GM23338 (cell line): ENCODE measurements around the gene CIROP. TPM values are rescaled to one million over a fixed set of nuclear protein-coding genes. Genes with fewer than 3 reads are reported as not detected.
A peak's percentile ranks its signal among the peaks of the same experiment; 100 is the strongest.

Experiments
- ATAC-seq: fragments of 200-7000 bp; cut with Tn5 transposase; 3 replicates; pipeline ENCODE4 v1.9.1; 2020
- DNase-seq: peaks from one replicate; pipeline ENCODE4 v3.0.0-alpha.2; 2015; ENCODE audit warnings: low spot score
- H2AFZ ChIP-seq: fragments of 200-600 bp; sonication (generic); 2 replicates; pipeline ENCODE4 v1.8.0; 2016; ENCODE audit warnings: antibody characterized with exemption, mild to moderate bottlenecking, moderate library complexity
- H3F3A ChIP-seq: fragments of 200-600 bp; sonication (generic); replicated peaks from 2 replicates; pipeline ENCODE4 v1.8.0; 2017; ENCODE audit warnings: antibody characterized with exemption, mixed run types, low read depth
- H3K27ac ChIP-seq: fragments of 200-600 bp; sonication (generic); 2 replicates; pipeline ENCODE4 v1.6.1; 2016; ENCODE audit warnings: low read depth
- H3K27me3 ChIP-seq: fragments of 200-600 bp; sonication (generic); 2 replicates; pipeline ENCODE4 v1.8.0; 2016; ENCODE audit warnings: mild to moderate bottlenecking, mixed run types, moderate library complexity; ENCODE audit not compliant: insufficient read depth
- H3K36me3 ChIP-seq: fragments of 200-600 bp; sonication (generic); 2 replicates; pipeline ENCODE4 v1.8.0; 2016; ENCODE audit warnings: mild to moderate bottlenecking; ENCODE audit not compliant: insufficient read depth
- H3K4me1 ChIP-seq: fragments of 200-600 bp; sonication (generic); 2 replicates; pipeline ENCODE4 v1.8.0; 2016; ENCODE audit warnings: mild to moderate bottlenecking, moderate library complexity; ENCODE audit not compliant: insufficient read depth
- H3K4me2 ChIP-seq: fragments of 200-600 bp; sonication (generic); 2 replicates; pipeline ENCODE4 v1.7.1; 2017; ENCODE audit warnings: mixed run types
- H3K4me3 ChIP-seq: fragments of 200-600 bp; sonication (generic); 2 replicates; pipeline ENCODE4 v1.6.1; 2016; ENCODE audit warnings: mixed run types
- H3K79me2 ChIP-seq: fragments of 200-600 bp; sonication (generic); replicated peaks from 2 replicates; pipeline ENCODE4 v1.8.0; 2017; ENCODE audit warnings: mild to moderate bottlenecking; ENCODE audit not compliant: insufficient read depth
- H3K9me2 ChIP-seq: fragments of 200-600 bp; sonication (generic); 2 replicates; pipeline ENCODE4 v1.8.0; 2017; ENCODE audit not compliant: insufficient read depth
- H4K20me1 ChIP-seq: fragments of 200-600 bp; sonication (generic); replicated peaks from 2 replicates; pipeline ENCODE4 v1.8.0; 2017; ENCODE audit warnings: mild to moderate bottlenecking; ENCODE audit not compliant: insufficient read depth
- H3K27ac Mint-ChIP-seq: 2 replicates; pipeline ENCODE4 v1.8.0; 2020; ENCODE audit warnings: inconsistent platforms, mild to moderate bottlenecking, moderate library complexity, mixed read lengths
- H3K27me3 Mint-ChIP-seq: 3 replicates; pipeline ENCODE4 v1.8.0; 2022; ENCODE audit warnings: low read depth, mild to moderate bottlenecking, moderate library complexity, mixed read lengths, inconsistent platforms; ENCODE audit not compliant: insufficient read depth, poor library complexity
- H3K36me3 Mint-ChIP-seq: 3 replicates; pipeline ENCODE4 v1.8.0; 2021; ENCODE audit warnings: low read depth, mild to moderate bottlenecking, inconsistent platforms, moderate library complexity, mixed read lengths
- H3K4me1 Mint-ChIP-seq: 3 replicates; pipeline ENCODE4 v1.8.0; 2020; ENCODE audit warnings: mild to moderate bottlenecking, inconsistent platforms, mixed read lengths
- H3K4me3 Mint-ChIP-seq: 3 replicates; pipeline ENCODE4 v1.8.0; 2021; ENCODE audit warnings: moderate library complexity, mild to moderate bottlenecking, inconsistent platforms, mixed read lengths
- H3K9me3 Mint-ChIP-seq: 3 replicates; pipeline ENCODE4 v1.8.0; 2020; ENCODE audit warnings: moderate library complexity, mild to moderate bottlenecking, inconsistent platforms, mixed read lengths
- CREB1 ChIP-seq: fragments of 250-450 bp; sonication (Bioruptor Pico); IDR thresholded peaks from 2 replicates; pipeline ENCODE4 v1.5.0; 2020; ENCODE audit warnings: low read depth, mild to moderate bottlenecking, moderate library complexity
- EZH2 ChIP-seq: fragments of 200-600 bp; sonication (generic); IDR thresholded peaks from one replicate; pipeline ENCODE4 v1.8.0; 2017; ENCODE audit warnings: antibody characterized with exemption, mild to moderate bottlenecking, low read depth; ENCODE audit not compliant: unreplicated experiment
- EZH2phosphoT487 ChIP-seq: fragments of 200-600 bp; sonication (generic); IDR thresholded peaks from one replicate; pipeline ENCODE4 v1.8.1; 2018; ENCODE audit warnings: antibody characterized with exemption; ENCODE audit not compliant: unreplicated experiment
- JUNB ChIP-seq: IDR thresholded peaks from one replicate; pipeline ENCODE4 v1.6.1; 2016; ENCODE audit warnings: antibody characterized with exemption; ENCODE audit not compliant: unreplicated experiment
- NANOG ChIP-seq: IDR thresholded peaks from 2 replicates; pipeline ENCODE4 v1.6.1; 2016; ENCODE audit warnings: antibody characterized with exemption, borderline replicate concordance
- POLR2AphosphoS5 ChIP-seq: IDR thresholded peaks from 2 replicates; pipeline ENCODE4 v1.6.1; 2016; ENCODE audit warnings: antibody characterized with exemption, low read depth
- STAT1 ChIP-seq: IDR thresholded peaks from one replicate; pipeline ENCODE4 v1.6.1; 2016; ENCODE audit warnings: antibody characterized with exemption; ENCODE audit not compliant: unreplicated experiment
- ZNF114 ChIP-seq: fragments of 250-450 bp; sonication (Bioruptor Pico); IDR thresholded peaks from 2 replicates; pipeline ENCODE4 v1.5.0; 2020; ENCODE audit warnings: mild to moderate bottlenecking, moderate library complexity
- ZNF331 ChIP-seq: fragments of 250-450 bp; sonication (Bioruptor Pico); IDR thresholded peaks from 2 replicates; pipeline ENCODE4 v1.5.0; 2020; ENCODE audit warnings: low read depth, mild to moderate bottlenecking, moderate library complexity
- polyA plus RNA-seq: library from polyadenylated mRNA; unstranded; fragments of >200 nt; fragmentation: Nextera tagmentation; extraction: Ambion mirVana; gene quantifications from 2 replicates; pipeline ENCODE4 v1.2.1, GENCODE V29; 2016
- total RNA-seq: library from RNA; depleted of rRNA; stranded (reverse); fragments of >200 nt; shearing (Covaris generic); gene quantifications from 2 replicates; pipeline ENCODE4 v1.2.3, GENCODE V29; 2014
- TF ChIP-seq, protein P1 (sequence below): fragments of 250-450 bp; sonication (Bioruptor Pico); IDR thresholded peaks from 2 replicates; pipeline ENCODE4 v1.5.0; 2020; ENCODE audit warnings: mild to moderate bottlenecking, moderate library complexity
- TF ChIP-seq, protein P2 (sequence below): IDR thresholded peaks from one replicate; pipeline ENCODE4 v1.6.1; 2018; ENCODE audit warnings: antibody characterized with exemption; ENCODE audit not compliant: unreplicated experiment
- TF ChIP-seq, protein P3 (sequence below), 2 experiments: fragments of 200-600 bp in 1 of 2; sonication (generic) in 1 of 2; conservative IDR thresholded peaks; 2 replicates each; pipeline versions ENCODE4 v1.5.1 to v1.6.1; 2016 to 2017; ENCODE audit warnings: antibody characterized with exemption in 2 of 2, low read depth in 2 of 2, mild to moderate bottlenecking in 2 of 2, moderate library complexity in 1 of 2
- TF ChIP-seq, protein P4 (sequence below): IDR thresholded peaks from 2 replicates; pipeline ENCODE4 v1.6.1; 2016; ENCODE audit warnings: antibody characterized with exemption

CIROP gene
- total and polyA plus RNA-seq, 2 experiments from 2014 or later: not detected

DNA sequence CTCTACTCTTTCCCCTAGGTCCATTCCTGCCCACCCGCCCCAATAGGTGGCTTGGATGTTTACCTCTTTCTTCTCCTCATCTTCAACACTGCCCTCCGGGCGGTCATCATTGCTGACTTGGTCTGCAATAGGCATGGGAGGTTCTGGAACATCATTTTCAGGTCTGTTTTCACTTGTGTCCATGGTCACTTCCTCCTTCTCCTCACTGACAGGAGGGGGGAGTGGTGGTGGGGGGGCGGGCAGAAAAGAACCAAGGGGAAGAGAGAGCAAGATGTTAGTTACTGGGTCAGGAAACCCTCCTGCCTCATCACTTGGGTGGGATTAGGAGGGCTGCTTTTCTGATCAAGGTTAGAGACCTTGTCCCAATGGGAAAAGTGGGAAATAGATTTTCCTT lies 35.4 kb downstream of the CIROP start:
- H4K20me1 ChIP-seq: peaks cover 40% of the 10 kb centered on the region
- peak overlapping the region; percentile 68; the same call in 1 of the 2 replicates for H3K4me2 ChIP-seq
- H3K9me2 ChIP-seq: no peaks in the 10 kb centered on the region
- DNase-seq: no peak
- H3K27ac ChIP-seq: peak overlapping the region; percentile 81
- H3K79me2 ChIP-seq: peaks cover 69% of the 10 kb centered on the region
- peak overlapping the region; percentile 91 for H3K4me3 Mint-ChIP-seq
- no peaks in the 10 kb centered on the region for H3K9me3 Mint-ChIP-seq
- peaks cover 32% of the 10 kb centered on the region for H3K4me1 ChIP-seq
- H3K27ac Mint-ChIP-seq: peak overlapping the region; percentile 32; the same call in 1 of the 2 replicates
- H3K4me1 Mint-ChIP-seq: peaks cover 45% of the 10 kb centered on the region
- H2AFZ ChIP-seq: no peak overlapping the region
- H3K36me3 Mint-ChIP-seq: peaks cover 83% of the 10 kb centered on the region
- peak overlapping the region; percentile 35; the same call in 1 of the 2 replicates for H3K4me3 ChIP-seq
- no peaks in the 10 kb centered on the region for H3K27me3 ChIP-seq
- H3K36me3 ChIP-seq: peaks cover 47% of the 10 kb centered on the region
- H3K27me3 Mint-ChIP-seq: peaks cover 12% of the 10 kb centered on the region
- TF ChIP-seq EZH2 (no peak), STAT1 (no peak), ZNF331 (no peak), NANOG (no peak), JUNB (no peak), CREB1 (CRISPR knock-in tag) (no peak), EZH2phosphoT487 (no peak), ZNF114 (CRISPR knock-in tag) (no peak), POLR2AphosphoS5 (no peak)
- TF ChIP-seq, protein P1, sequence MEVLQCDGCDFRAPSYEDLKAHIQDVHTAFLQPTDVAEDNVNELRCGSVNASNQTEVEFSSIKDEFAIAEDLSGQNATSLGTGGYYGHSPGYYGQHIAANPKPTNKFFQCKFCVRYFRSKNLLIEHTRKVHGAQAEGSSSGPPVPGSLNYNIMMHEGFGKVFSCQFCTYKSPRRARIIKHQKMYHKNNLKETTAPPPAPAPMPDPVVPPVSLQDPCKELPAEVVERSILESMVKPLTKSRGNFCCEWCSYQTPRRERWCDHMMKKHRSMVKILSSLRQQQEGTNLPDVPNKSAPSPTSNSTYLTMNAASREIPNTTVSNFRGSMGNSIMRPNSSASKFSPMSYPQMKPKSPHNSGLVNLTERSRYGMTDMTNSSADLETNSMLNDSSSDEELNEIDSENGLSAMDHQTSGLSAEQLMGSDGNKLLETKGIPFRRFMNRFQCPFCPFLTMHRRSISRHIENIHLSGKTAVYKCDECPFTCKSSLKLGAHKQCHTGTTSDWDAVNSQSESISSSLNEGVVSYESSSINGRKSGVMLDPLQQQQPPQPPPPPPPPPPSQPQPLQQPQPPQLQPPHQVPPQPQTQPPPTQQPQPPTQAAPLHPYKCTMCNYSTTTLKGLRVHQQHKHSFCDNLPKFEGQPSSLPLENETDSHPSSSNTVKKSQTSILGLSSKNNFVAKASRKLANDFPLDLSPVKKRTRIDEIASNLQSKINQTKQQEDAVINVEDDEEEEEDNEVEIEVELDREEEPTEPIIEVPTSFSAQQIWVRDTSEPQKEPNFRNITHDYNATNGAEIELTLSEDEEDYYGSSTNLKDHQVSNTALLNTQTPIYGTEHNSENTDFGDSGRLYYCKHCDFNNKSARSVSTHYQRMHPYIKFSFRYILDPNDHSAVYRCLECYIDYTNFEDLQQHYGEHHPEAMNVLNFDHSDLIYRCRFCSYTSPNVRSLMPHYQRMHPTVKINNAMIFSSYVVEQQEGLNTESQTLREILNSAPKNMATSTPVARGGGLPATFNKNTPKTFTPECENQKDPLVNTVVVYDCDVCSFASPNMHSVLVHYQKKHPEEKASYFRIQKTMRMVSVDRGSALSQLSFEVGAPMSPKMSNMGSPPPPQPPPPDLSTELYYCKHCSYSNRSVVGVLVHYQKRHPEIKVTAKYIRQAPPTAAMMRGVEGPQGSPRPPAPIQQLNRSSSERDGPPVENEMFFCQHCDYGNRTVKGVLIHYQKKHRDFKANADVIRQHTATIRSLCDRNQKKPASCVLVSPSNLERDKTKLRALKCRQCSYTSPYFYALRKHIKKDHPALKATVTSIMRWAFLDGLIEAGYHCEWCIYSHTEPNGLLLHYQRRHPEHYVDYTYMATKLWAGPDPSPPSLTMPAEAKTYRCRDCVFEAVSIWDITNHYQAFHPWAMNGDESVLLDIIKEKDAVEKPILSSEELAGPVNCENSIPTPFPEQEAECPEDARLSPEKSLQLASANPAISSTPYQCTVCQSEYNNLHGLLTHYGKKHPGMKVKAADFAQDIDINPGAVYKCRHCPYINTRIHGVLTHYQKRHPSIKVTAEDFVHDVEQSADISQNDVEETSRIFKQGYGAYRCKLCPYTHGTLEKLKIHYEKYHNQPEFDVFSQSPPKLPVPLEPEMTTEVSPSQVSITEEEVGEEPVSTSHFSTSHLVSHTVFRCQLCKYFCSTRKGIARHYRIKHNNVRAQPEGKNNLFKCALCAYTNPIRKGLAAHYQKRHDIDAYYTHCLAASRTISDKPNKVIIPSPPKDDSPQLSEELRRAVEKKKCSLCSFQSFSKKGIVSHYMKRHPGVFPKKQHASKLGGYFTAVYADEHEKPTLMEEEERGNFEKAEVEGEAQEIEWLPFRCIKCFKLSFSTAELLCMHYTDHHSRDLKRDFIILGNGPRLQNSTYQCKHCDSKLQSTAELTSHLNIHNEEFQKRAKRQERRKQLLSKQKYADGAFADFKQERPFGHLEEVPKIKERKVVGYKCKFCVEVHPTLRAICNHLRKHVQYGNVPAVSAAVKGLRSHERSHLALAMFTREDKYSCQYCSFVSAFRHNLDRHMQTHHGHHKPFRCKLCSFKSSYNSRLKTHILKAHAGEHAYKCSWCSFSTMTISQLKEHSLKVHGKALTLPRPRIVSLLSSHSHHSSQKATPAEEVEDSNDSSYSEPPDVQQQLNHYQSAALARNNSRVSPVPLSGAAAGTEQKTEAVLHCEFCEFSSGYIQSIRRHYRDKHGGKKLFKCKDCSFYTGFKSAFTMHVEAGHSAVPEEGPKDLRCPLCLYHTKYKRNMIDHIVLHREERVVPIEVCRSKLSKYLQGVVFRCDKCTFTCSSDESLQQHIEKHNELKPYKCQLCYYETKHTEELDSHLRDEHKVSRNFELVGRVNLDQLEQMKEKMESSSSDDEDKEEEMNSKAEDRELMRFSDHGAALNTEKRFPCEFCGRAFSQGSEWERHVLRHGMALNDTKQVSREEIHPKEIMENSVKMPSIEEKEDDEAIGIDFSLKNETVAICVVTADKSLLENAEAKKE (CRISPR knock-in tag): no peak
- TF ChIP-seq, protein P2, sequence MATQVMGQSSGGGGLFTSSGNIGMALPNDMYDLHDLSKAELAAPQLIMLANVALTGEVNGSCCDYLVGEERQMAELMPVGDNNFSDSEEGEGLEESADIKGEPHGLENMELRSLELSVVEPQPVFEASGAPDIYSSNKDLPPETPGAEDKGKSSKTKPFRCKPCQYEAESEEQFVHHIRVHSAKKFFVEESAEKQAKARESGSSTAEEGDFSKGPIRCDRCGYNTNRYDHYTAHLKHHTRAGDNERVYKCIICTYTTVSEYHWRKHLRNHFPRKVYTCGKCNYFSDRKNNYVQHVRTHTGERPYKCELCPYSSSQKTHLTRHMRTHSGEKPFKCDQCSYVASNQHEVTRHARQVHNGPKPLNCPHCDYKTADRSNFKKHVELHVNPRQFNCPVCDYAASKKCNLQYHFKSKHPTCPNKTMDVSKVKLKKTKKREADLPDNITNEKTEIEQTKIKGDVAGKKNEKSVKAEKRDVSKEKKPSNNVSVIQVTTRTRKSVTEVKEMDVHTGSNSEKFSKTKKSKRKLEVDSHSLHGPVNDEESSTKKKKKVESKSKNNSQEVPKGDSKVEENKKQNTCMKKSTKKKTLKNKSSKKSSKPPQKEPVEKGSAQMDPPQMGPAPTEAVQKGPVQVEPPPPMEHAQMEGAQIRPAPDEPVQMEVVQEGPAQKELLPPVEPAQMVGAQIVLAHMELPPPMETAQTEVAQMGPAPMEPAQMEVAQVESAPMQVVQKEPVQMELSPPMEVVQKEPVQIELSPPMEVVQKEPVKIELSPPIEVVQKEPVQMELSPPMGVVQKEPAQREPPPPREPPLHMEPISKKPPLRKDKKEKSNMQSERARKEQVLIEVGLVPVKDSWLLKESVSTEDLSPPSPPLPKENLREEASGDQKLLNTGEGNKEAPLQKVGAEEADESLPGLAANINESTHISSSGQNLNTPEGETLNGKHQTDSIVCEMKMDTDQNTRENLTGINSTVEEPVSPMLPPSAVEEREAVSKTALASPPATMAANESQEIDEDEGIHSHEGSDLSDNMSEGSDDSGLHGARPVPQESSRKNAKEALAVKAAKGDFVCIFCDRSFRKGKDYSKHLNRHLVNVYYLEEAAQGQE: no peak
- TF ChIP-seq, protein P3, sequence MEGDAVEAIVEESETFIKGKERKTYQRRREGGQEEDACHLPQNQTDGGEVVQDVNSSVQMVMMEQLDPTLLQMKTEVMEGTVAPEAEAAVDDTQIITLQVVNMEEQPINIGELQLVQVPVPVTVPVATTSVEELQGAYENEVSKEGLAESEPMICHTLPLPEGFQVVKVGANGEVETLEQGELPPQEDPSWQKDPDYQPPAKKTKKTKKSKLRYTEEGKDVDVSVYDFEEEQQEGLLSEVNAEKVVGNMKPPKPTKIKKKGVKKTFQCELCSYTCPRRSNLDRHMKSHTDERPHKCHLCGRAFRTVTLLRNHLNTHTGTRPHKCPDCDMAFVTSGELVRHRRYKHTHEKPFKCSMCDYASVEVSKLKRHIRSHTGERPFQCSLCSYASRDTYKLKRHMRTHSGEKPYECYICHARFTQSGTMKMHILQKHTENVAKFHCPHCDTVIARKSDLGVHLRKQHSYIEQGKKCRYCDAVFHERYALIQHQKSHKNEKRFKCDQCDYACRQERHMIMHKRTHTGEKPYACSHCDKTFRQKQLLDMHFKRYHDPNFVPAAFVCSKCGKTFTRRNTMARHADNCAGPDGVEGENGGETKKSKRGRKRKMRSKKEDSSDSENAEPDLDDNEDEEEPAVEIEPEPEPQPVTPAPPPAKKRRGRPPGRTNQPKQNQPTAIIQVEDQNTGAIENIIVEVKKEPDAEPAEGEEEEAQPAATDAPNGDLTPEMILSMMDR (conservative IDR thresholded peaks at IDR 0.05; ENCODE audit: low read depth in 2 of 2): no peak
- TF ChIP-seq, protein P4, sequence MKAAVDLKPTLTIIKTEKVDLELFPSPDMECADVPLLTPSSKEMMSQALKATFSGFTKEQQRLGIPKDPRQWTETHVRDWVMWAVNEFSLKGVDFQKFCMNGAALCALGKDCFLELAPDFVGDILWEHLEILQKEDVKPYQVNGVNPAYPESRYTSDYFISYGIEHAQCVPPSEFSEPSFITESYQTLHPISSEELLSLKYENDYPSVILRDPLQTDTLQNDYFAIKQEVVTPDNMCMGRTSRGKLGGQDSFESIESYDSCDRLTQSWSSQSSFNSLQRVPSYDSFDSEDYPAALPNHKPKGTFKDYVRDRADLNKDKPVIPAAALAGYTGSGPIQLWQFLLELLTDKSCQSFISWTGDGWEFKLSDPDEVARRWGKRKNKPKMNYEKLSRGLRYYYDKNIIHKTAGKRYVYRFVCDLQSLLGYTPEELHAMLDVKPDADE: no peak
- peaks cover 47% of the 10 kb centered on the region for H3F3A ChIP-seq
- ATAC-seq: no peak
